SK-MEL-5 (cell line): ENCODE results near the gene IL26. TPM values are rescaled to one million over a fixed set of nuclear protein-coding genes. Genes with fewer than 3 reads are reported as not detected.
"Not testable (repeated sequence)": the region's sequence is repeated elsewhere in the genome, so short reads cannot be mapped to it uniquely, and the experiment has no call there.

Experiments
- DNase-seq: peaks from one replicate; pipeline ENCODE4 v3.0.0-alpha.2; 2016; ENCODE audit warnings: low read depth, low spot score
- in situ Hi-C: cut with HindIII; loops from 2 replicates; pipeline ENCODE4 v1.10.0; 2016; ENCODE audit warnings: low sequenced_read_pairs, high pct_unique_total_duplicates, low pct_unique_long_range_greater_than_20kb
- total RNA-seq: library from RNA; depleted of rRNA; stranded (reverse); fragments of >200 nt; shearing (Covaris generic); gene quantifications from 2 replicates; pipeline ENCODE4 v1.2.3, GENCODE V29; 2014

The IL26 gene
- total RNA-seq, 1 experiment from 2014 or later, result not detected

DNA sequence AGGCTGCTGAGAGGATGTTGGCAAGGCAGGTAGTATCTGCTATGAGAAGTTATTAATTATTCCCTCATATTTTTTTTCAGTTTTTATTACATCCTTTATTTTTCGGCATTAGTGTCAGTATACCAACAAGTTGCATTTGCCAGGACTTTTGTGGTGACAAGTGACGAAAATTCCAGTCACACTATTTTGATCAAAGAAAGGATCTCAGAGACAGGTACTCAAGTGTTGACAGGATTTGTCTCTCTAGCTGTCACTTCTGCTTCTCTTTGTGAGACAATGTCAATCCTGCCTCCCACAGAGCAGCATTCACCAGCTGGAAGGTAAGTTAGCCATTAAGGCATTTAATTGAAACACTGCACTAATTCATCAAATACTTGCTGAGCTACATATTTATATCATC lies 48.0 kb downstream of the IL26 start:
- DNase-seq, result no peak
- in situ Hi-C loops, result no loop called here

DNA sequence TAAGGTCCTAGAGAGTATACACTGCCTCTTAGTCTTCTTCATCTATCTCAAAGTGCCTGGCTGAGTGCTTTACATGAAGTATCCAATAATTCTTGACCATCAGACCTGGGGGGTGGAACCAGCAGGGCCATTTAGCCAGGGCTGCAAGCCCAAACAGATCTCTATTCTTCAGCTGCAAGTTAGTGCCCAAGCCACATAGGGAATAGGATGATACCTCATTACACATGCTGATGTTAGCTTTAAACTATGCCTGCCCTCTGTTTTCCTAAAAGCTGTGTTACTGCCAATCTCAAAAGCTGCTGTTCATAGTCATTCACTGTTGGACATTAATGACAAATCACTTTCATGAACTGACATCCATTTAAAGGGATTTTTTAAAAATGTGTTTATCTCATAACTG lies 49.4 kb downstream of the IL26 start:
- in situ Hi-C loops, result no loop called here
- DNase-seq, result no peak

DNA sequence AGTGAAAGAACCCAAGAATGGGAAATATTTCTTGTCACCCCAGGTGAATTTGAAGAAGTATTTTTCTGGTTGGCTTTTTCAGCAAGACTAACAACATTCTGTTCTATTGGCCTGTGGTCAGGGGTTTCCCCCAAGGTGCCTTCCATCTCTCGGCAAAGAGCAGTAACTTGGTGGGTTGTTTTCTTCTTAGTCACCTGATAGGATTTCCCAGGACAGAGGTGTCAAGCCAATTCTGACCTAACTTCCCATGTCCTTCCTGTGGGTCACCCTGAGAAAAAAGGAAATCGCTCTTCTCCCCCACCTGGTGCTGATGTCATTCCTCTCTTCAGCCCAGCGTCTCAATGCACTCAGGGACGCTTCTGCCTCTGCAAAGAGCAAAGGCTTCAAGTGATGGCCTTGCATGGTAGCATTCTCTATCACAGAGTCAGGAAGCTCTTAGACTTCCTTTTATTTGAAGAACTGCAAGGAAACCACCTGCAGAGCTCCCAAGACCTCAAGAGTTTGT lies 50.0 kb downstream of the IL26 start:
- in situ Hi-C loops, result no loop called here
- no peak for DNase-seq

DNA sequence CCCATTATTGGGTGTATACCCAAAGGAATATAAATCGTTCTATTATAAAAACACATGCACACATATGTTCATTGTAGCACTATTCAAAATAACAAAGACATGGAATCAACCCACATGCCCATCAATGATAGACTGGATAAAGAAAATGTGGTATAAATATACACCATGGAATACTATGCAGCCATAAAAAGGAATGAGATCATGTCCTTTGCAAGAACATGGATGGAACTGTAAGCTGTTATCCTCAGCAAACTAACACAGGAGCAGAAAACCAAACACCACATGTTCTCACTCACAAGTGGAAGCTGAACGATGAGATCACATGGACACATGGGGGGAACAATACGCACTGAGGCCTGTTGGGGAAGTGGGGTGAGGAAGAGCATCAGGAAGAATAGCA lies 50.8 kb downstream of the IL26 start:
- in situ Hi-C loops, DNase-seq: not testable (repeated sequence)

DNA sequence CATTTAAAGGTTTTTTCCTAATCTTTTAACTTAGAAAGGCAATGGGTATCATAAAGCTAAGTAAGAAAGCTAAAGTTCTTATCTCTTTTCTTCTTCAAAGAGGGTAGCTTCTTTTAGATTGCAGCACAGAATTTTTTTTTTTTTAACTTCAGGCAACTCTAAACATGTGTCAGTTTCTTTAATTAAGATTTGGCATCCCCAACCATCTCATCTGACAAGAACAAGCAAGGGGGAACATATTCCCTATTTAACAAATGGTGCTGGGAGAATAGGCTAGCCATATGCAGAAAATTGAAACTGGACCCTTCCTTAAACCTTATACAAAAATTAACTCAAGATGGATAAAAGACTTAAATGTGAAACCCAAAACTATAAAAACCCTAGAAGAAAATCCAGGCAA lies 51.8 kb downstream of the IL26 start:
- no peak for DNase-seq
- in situ Hi-C loops, result no loop called here

DNA sequence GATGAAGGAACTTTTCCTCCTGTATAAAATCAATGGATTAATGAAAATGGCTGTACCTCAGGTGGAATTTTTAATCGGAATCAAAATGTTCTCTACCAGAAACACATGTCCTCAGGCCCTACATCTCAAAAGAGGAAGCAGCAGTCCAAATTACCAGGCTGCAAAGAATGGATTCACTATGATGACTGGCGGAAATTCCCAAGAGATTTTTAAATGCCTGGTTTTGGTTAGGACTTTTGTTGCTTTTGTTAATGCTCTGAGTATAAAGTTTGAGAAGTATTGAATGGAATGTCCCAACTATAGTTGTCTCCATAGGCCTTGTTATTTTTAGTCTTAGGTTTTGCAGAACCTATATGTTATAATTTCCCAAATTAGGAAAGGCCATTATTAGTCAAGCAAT lies 54.9 kb downstream of the IL26 start:
- in situ Hi-C loops, result no loop called here

DNA sequence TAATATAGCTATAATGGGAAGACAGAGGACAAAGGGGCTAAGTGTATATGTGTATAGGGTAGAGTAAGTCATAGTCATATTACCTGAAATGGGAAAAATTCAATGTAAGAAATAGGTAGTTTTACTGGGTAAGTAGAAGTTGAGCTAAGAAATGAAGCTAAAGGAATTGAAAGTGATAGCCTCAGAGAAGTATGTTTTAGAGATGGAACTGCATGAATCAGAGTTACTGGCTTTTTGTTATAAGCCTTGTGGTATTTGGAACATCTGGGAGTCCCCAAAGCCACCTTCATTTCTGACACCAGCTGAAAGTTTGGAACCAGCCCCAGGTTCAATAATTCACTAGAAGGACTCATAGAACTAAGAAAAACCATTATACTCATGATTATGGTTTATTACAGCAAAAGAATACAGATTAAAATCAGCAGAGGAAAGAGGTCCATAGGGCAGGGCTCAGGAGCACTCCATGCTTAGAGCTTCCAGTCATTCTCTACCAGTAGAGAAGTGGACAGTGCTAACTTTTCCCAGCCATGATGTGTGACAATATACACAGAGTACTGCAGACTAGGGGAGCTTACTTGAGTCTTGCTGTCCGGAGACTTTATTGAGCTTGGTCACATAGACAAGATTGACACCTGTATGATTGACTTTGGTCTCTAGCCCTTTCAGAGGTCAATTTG lies 56.3 kb downstream of the IL26 start:
- DNase-seq, result no peak

More for the DNA sequence above, 54.9 kb downstream of the IL26 start:
- no peak for DNase-seq

DNA sequence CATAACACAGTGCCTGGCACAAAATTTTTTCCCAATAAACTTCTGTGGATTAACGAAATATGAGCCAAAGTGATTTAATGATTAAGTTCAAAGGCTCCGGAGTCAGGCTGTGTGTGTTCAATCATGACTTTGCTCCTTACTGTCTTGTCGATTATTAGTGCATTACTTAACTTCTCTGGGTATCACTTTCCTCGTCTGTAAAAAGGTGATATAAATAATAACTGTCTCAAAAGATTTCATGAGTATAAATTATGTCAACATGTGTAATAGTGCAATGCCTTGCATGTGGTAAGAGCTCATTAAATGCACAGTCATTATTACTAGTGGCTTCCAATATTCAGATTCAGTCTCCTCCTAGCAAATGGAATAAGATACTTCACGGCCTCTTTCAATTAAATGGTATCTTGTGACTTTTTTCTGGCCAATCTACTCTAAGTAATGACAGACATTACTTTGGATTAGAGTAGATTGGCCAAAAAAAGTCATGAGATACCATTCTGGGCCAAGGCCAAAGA lies 59.2 kb downstream of the IL26 start:
- in situ Hi-C loops, result no loop called here
- no peak for DNase-seq

More for the DNA sequence above, 56.3 kb downstream of the IL26 start:
- in situ Hi-C loops, result no loop called here

DNA sequence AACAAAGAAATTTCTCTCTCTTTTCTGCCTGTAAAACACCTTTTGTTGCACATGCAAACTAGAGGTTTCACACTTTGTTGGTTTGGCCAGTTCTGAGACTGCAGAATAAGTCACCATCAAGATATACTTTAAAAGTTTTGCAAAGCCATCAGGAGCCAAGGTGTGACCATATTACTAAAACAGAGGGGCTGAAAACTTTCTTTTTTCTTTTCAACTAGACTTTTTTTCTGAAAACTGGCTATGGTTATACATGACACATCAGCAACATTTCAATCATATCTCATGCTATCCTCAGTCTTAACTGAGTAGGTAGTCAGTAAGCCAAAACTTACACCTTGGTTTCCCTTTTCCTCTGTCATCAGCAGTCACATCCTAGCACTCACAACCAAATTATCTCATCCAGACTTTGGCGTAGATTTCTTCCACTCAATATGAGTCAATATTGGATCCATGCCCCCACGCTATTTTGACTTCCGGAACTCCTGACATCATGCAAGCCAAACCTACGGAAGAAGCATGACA lies 62.0 kb downstream of the IL26 start:
- DNase-seq, result no peak
- in situ Hi-C loops, result no loop called here

DNA sequence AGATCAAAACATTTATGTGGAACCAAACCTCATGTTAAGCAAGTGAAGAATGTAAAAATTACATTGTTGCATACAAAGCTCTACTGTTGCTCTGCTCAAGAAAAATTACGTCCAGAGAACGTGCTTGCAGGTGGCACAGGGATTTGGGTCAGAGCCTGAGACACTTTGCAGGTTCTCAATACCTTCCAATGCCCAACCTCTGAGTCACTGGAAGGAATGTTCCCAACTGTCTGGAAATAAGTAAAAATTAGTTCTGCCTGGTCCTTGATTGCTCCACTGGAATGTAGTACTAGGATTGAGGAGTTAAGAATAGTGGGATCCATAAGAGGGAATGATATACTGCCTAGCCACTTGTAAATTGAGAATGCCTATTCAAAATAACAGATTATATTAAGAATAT lies 63.2 kb downstream of the IL26 start:
- no peak for DNase-seq
- in situ Hi-C loops, result no loop called here

DNA sequence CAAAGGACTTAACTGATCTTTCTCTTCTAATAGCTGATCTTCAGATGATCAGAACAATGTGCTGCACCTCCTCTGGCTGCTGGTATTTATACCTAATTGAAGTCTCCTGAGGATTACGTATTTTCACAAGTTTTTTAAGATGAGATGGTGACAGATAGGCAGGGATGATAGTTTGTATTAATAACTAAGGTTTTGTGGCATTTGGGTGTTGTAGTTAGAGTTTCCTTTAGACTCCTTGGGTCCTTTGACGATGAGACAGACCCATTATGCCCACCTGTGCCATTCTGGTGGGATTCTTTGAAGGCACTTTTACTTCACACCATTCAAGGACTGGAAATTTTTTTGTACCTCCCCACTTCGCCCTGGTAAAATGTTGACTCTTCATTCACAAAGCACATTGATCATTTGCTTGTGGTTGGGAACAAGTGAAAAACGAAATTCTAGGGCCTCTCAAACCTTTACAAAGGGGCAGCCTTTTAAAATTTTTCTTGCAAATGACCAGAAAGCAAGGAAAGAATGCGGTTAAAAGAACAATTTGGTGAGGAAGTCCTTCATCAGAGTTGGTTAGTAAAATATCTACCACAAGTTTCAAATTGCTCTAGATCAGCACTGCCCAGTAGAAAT lies 65.8 kb downstream of the IL26 start, which contains the start of gene IFNG:
TSS of gene IFNG (minus strand) at position 60 of the 624 bp plus-strand sequence. CDS start 125 bp downstream, outside the sequence.
- in situ Hi-C loops, result no loop called here
- no peak for DNase-seq

DNA sequence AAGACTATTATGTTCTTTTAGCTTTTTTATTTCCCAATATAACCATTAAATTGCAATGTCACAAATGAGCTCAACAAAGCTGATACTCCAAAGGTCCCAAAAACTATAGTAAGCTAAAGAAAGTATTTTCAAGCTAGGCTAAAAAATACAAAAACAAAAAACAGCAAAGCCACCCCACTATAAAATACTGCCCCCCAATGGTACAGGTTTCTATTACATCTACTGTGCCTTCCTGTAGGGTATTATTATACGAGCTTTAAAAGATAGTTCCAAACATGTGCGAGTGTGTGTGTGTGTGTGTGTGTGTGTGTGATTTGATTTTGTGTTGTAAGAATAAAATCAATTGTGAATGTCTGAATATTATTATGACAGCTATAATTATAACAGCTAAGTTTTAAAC lies 67.2 kb downstream of the IL26 start:
- in situ Hi-C loops, result no loop called here
- DNase-seq, result peak; percentile 51

DNA sequence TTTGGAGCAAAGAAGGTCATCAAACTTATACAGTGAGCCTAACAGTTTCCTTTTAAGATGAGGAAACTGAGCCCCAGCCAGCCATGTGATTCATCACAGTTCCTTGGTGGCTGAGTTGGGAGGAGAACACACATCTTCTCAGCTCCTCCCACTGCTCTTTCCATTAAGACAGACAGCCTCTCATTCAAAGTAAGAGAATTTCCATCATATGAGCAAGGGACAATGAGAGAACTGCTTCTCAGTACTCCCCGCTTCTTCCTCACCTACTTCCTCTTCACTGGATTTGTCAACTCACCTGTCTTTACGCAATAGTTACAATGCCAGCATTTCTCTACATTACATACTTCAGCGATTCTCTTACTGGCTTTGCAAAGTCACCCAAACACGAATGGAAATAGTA lies 68.2 kb downstream of the IL26 start:
- in situ Hi-C loops, result no loop called here
- DNase-seq, result no peak

DNA sequence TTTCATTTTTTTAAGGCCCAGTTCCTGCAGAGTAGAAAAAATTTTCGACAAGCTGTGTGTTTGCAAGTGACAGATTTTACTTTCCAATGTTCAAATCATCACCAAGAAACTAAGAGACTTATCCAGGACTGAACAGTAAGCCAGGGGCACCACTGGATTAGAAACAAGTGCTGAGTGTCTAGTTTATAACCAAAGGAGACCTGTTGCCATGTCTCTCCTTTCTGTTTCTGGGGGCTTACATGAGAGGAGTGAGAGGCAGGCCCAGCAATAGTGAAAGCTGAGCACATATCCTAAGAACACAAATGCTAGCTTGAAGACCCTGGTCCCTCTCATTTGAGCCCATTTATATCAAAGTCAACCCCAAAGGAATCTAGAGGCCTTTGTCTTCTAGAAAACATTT lies 69.0 kb downstream of the IL26 start:
- in situ Hi-C loops, result no loop called here
- DNase-seq, result no peak

DNA sequence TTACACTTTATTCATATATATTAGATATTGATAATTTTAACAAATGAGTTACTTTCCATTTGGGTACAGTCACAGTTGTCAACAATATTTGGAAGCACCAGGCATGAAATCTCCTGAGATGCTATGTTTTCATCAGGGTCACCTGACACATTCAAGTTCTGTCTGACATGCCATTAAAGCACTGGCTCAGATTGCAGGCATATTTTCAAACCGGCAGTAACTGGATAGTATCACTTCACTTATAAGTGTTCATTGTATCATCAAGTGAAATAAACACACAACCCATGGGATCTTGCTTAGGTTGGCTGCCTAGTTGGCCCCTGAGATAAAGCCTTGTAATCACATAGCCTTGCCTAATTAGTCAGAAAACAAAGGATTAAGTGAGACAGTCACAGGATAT lies 70.8 kb downstream of the IL26 start:
- in situ Hi-C loops, result no loop called here
- no peak for DNase-seq
